ENCODE results near the gene AIG1. TPM values are rescaled to one million over a fixed set of nuclear protein-coding genes. Genes with fewer than 3 reads are reported as not detected.

The AIG1 gene
- total RNA-seq, 2 experiments from 2014 or later = 21.2 to 22.8 TPM

DNA sequence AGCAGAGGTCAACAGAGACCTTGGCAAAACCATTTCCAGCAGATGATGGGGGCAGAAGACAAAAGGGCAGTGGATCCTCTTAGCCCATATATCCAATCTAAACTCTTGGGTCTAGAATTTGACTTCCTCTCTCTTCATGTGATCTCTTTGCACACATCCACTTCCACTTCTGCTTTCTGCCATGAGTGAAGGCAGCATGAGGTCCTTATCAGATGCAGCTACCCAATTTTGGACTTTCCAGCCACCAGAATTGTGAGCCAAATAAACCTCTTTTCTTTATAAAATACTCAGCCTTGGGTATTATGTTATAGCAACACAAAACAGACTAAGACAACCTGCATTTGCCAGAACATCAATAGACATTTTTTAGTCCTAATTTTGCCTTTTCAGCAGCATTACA, 198.3 kb downstream of the AIG1 start:
- CTCF ChIA-PET = no interaction called here
- Mint-ChIP-seq H3K4me1 (no peaks in the 10 kb centered on the region), H3K27ac (no peak overlapping the region), H3K4me3 (no peak overlapping the region), H3K9me3 (ENCODE audit: low read depth) (peaks cover 7% of the 10 kb centered on the region), H3K27me3 (no peaks in the 10 kb centered on the region), H3K36me3 (ENCODE audit: low read depth) (no peaks in the 10 kb centered on the region)
- DNase-seq (no peak), ATAC-seq (no peak)
- POLR2A ChIA-PET = no interaction called here
- intact Hi-C loops (cut with DNase I, micrococcal nuclease) = no loop called here

DNA sequence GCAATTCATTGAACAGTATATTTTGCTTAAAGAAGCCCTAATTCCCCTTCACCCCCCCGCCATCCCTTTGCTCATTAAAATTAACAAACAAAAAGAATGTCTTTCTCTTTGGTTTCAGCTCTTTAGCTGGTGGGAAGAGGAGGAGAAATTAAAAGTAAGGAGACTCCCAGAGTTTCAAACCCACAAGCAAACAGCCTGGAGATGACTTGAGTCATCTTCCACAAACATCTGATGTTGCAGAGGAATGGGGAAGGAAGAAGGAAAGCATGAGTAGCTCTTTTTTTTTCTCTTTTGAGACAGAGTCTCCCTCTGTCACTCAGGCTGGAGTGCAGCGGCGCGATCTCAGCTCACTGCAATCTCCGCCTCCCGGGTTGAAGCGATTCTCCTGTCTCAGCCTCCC, 200.2 kb downstream of the AIG1 start:
- Mint-ChIP-seq H3K27me3 (no peaks in the 10 kb centered on the region), H3K4me1 (no peaks in the 10 kb centered on the region), H3K9me3 (ENCODE audit: low read depth) (peaks cover 7% of the 10 kb centered on the region), H3K4me3 (no peak overlapping the region), H3K36me3 (ENCODE audit: low read depth) (no peaks in the 10 kb centered on the region), H3K27ac (no peak overlapping the region)
- DNase-seq = no peak
- ATAC-seq = no peak
- ChIA-PET POLR2A (no interaction called here), CTCF (interaction anchor here (0.8 kb wide), 1 partner anchor 737 kb away, joined by 3 read pairs; no protein-coding TSS in a partner anchor)
- intact Hi-C loops (cut with DNase I, micrococcal nuclease) = no loop called here

- no peak for ATAC-seq
Measured at GRCh38 chr6:143261899-143262436, 201.3 kb downstream of the AIG1 start.

GRCh38 chr6:143262859-143263258, 202.2 kb downstream of the AIG1 start:
- ChIA-PET POLR2A (no interaction called here), CTCF (no interaction called here)
- intact Hi-C loops (cut with DNase I, micrococcal nuclease) = no loop called here
- no peaks in the 10 kb centered on the region for H3K36me3 Mint-ChIP-seq (ENCODE audit: low read depth)
- H3K27me3 Mint-ChIP-seq = no peaks in the 10 kb centered on the region
- H3K4me1 Mint-ChIP-seq = no peaks in the 10 kb centered on the region
- peaks cover 7% of the 10 kb centered on the region for H3K9me3 Mint-ChIP-seq (ENCODE audit: low read depth)
- DNase-seq (no peak), ATAC-seq (no peak)
- no peak overlapping the region for H3K27ac Mint-ChIP-seq
- H3K4me3 Mint-ChIP-seq = no peak overlapping the region

More at GRCh38 chr6:143261899-143262436, 201.3 kb downstream of the AIG1 start:
- DNase-seq = no peak
- H3K4me3 Mint-ChIP-seq = no peak overlapping the region
- no peaks in the 10 kb centered on the region for H3K4me1 Mint-ChIP-seq
- no peaks in the 10 kb centered on the region for H3K36me3 Mint-ChIP-seq (ENCODE audit: low read depth)
- ChIA-PET POLR2A (no interaction called here), CTCF (no interaction called here)
- H3K27ac Mint-ChIP-seq = no peak overlapping the region
- H3K27me3 Mint-ChIP-seq = no peaks in the 10 kb centered on the region
- H3K9me3 Mint-ChIP-seq (ENCODE audit: low read depth) = peaks cover 7% of the 10 kb centered on the region
- intact Hi-C loops (cut with DNase I, micrococcal nuclease) = no loop called here

GRCh38 chr6:143264379-143264778, 203.7 kb downstream of the AIG1 start:
- Mint-ChIP-seq H3K27ac (no peak overlapping the region), H3K4me3 (no peak overlapping the region), H3K36me3 (ENCODE audit: low read depth) (no peaks in the 10 kb centered on the region), H3K9me3 (ENCODE audit: low read depth) (peaks cover 2% of the 10 kb centered on the region), H3K4me1 (no peaks in the 10 kb centered on the region), H3K27me3 (no peaks in the 10 kb centered on the region)
- DNase-seq (no peak), ATAC-seq (no peak)
- POLR2A ChIA-PET = no interaction called here
- intact Hi-C loops (cut with DNase I, micrococcal nuclease) = no loop called here
- CTCF ChIA-PET = no interaction called here

GRCh38 chr6:143264986-143265764, 204.5 kb downstream of the AIG1 start:
- CTCF ChIA-PET = interaction anchor here (1.3 kb wide), 1 partner anchor 14 kb away, joined by 3 read pairs; no protein-coding TSS in a partner anchor
- H3K27me3 Mint-ChIP-seq = no peaks in the 10 kb centered on the region
- POLR2A ChIA-PET = no interaction called here
- no peak for DNase-seq
- H3K36me3 Mint-ChIP-seq (ENCODE audit: low read depth) = no peaks in the 10 kb centered on the region
- intact Hi-C loops (cut with DNase I, micrococcal nuclease) = no loop called here
- ATAC-seq = no peak
- H3K4me1 Mint-ChIP-seq = no peaks in the 10 kb centered on the region
- H3K9me3 Mint-ChIP-seq (ENCODE audit: low read depth) = no peaks in the 10 kb centered on the region
- no peak overlapping the region for H3K27ac Mint-ChIP-seq
- H3K4me3 Mint-ChIP-seq = no peak overlapping the region

DNA sequence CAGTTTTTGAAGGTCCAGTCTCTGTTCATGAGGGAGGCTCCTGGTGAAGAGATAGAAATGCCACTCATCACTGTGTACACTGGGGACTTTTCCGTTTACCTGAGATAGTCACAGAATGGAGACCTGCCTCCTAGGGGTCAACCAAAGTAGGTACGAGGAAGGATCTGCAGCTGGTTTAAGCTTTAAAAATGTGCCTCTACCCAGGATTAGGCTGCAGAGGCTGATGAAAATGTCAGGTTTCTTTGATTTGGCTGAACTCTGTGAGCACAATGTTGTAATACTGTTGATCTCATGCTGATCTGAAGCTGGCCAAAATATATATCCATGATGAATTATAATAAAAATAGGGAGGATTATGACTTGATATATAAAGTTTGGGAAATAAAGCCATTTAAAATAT, 207.1 kb downstream of the AIG1 start:
- no peak for DNase-seq

GRCh38 chr6:143268439-143268838, 207.8 kb downstream of the AIG1 start:
- no peaks in the 10 kb centered on the region for H3K27me3 Mint-ChIP-seq
- no peak for DNase-seq
- H3K36me3 Mint-ChIP-seq (ENCODE audit: low read depth) = peaks cover 5% of the 10 kb centered on the region
- H3K4me3 Mint-ChIP-seq = no peak overlapping the region
- H3K4me1 Mint-ChIP-seq = no peaks in the 10 kb centered on the region
- intact Hi-C loops (cut with DNase I, micrococcal nuclease) = no loop called here
- POLR2A ChIA-PET = no interaction called here
- no peak overlapping the region for H3K27ac Mint-ChIP-seq
- peaks cover 3% of the 10 kb centered on the region for H3K9me3 Mint-ChIP-seq (ENCODE audit: low read depth)
- ATAC-seq = no peak
- CTCF ChIA-PET = no interaction called here

More for the DNA sequence above, 207.1 kb downstream of the AIG1 start:
- intact Hi-C loops (cut with DNase I, micrococcal nuclease) = no loop called here
- H3K9me3 Mint-ChIP-seq (ENCODE audit: low read depth) = no peaks in the 10 kb centered on the region
- ATAC-seq = no peak
- ChIA-PET CTCF (interaction anchor here (0.7 kb wide), 1 partner anchor 46 kb away, joined by 3 read pairs; no protein-coding TSS in a partner anchor), POLR2A (no interaction called here)
- no peaks in the 10 kb centered on the region for H3K4me1 Mint-ChIP-seq
- H3K36me3 Mint-ChIP-seq (ENCODE audit: low read depth) = peaks cover 3% of the 10 kb centered on the region
- no peak overlapping the region for H3K4me3 Mint-ChIP-seq
- H3K27ac Mint-ChIP-seq = no peak overlapping the region
- no peaks in the 10 kb centered on the region for H3K27me3 Mint-ChIP-seq

DNA sequence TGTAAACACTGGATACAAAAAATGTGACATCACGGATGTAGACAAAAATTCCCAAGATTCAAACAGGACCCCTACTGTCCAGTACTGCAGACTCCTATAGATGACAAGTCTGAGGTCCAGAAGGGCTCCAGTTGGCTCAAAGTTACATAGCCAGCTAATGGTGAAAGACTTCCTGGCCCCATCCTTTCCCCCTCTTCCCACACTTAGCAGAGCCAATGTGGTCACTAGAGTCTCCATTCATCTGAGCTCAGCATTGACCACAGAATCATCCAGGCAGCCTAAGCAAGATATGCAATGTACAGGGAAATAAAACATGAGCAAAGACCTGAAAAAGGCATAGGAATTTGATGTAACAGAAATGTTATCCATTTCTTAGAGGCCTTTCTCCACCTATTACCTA, 209.3 kb downstream of the AIG1 start:
- Mint-ChIP-seq H3K36me3 (ENCODE audit: low read depth) (peaks cover 6% of the 10 kb centered on the region), H3K9me3 (ENCODE audit: low read depth) (peaks cover 5% of the 10 kb centered on the region), H3K4me3 (no peak overlapping the region), H3K27me3 (no peaks in the 10 kb centered on the region), H3K27ac (no peak overlapping the region), H3K4me1 (no peaks in the 10 kb centered on the region)
- intact Hi-C loops (cut with DNase I, micrococcal nuclease) = no loop called here
- ATAC-seq = no peak
- ChIA-PET POLR2A (interaction anchor here (0.6 kb wide), 1 partner anchor 469 kb away, joined by 4 read pairs; no protein-coding TSS in a partner anchor), CTCF (no interaction called here)
- no peak for DNase-seq

GRCh38 chr6:143271024-143271423, 210.3 kb downstream of the AIG1 start:
- H3K9me3 Mint-ChIP-seq (ENCODE audit: low read depth) = peaks cover 5% of the 10 kb centered on the region
- ATAC-seq (no peak), DNase-seq (no peak)
- intact Hi-C loops (cut with DNase I, micrococcal nuclease) = no loop called here
- no peaks in the 10 kb centered on the region for H3K27me3 Mint-ChIP-seq
- H3K36me3 Mint-ChIP-seq (ENCODE audit: low read depth) = peaks cover 6% of the 10 kb centered on the region
- H3K4me3 Mint-ChIP-seq = no peak overlapping the region
- POLR2A ChIA-PET = no interaction called here
- CTCF ChIA-PET = no interaction called here
- no peak overlapping the region for H3K27ac Mint-ChIP-seq
- no peaks in the 10 kb centered on the region for H3K4me1 Mint-ChIP-seq

DNA sequence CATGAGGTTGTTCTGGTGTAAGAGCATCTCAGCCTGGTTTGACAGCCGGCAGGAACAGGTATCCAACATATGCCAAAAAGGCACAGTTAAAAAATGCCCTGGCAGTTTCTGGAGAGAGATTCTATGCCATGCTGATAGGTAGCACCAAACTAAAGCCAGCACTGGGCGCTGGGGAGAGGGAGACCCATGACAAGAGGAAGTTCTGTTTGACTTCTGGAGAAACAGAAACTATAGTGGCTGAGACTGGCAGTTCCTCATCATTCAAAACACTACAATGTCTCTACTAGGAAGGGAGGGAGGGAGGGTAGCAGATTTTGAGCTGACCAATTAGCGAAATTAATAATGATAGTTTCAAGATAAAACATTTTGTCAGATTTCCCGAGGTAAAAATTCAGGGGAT, 215.7 kb downstream of the AIG1 start:
- no peaks in the 10 kb centered on the region for H3K27me3 Mint-ChIP-seq
- peaks cover 3% of the 10 kb centered on the region for H3K4me1 Mint-ChIP-seq
- ChIA-PET POLR2A (no interaction called here), CTCF (no interaction called here)
- H3K36me3 Mint-ChIP-seq (ENCODE audit: low read depth) = peaks cover 6% of the 10 kb centered on the region
- H3K9me3 Mint-ChIP-seq (ENCODE audit: low read depth) = peaks cover 5% of the 10 kb centered on the region
- H3K27ac Mint-ChIP-seq = no peak overlapping the region
- intact Hi-C loops (cut with DNase I, micrococcal nuclease) = no loop called here
- DNase-seq (no peak), ATAC-seq (peak; percentile 55)
- no peak overlapping the region for H3K4me3 Mint-ChIP-seq

- ChIA-PET POLR2A (no interaction called here), CTCF (interaction anchor here (0.5 to 1.3 kb wide), 6 partner anchors 14 to 805 kb away, joined by 3 to 8 read pairs (median 4); no protein-coding TSS in a partner anchor)
- ATAC-seq (no peak), DNase-seq (peak; percentile 17)
- H3K36me3 Mint-ChIP-seq (ENCODE audit: low read depth) = no peaks in the 10 kb centered on the region
- H3K4me1 Mint-ChIP-seq = peaks cover 3% of the 10 kb centered on the region
- H3K27me3 Mint-ChIP-seq = no peaks in the 10 kb centered on the region
- H3K4me3 Mint-ChIP-seq = no peak overlapping the region
- no peak overlapping the region for H3K27ac Mint-ChIP-seq
- no peaks in the 10 kb centered on the region for H3K9me3 Mint-ChIP-seq (ENCODE audit: low read depth)
- intact Hi-C loops (cut with DNase I, micrococcal nuclease) = loop anchor here (2.0 kb wide), 1 partner anchor 587 kb away; no protein-coding TSS in a partner anchor
Measured at GRCh38 chr6:143279385-143279784, 218.7 kb downstream of the AIG1 start.

Data from activated CD4-positive, alpha-beta T cell treated with anti-CD3 and anti-CD28 coated beads for 36 hours (primary cell).